IMR-90 (cell line): ENCODE data around the gene LAMC3.

Experiments used
- BHLHE40 ChIP-seq: fragments of 150-350 bp; IDR thresholded peaks from 2 replicates; pipeline ENCODE4 v1.6.1; 2016; ENCODE audit warnings: mild to moderate bottlenecking, low read depth, low read length
- CEBPB ChIP-seq: IDR thresholded peaks from 2 replicates; pipeline ENCODE4 v1.6.1; 2012; ENCODE audit warnings: low read depth, low read length, improper control_type of control experiment
- CTCF ChIP-seq: conservative IDR thresholded peaks from 2 replicates; pipeline ENCODE4 v1.5.1; 2012; ENCODE audit warnings: mild to moderate bottlenecking, low read depth, low read length, improper control_type of control experiment
- ELK1 ChIP-seq: fragments of 150-350 bp; IDR thresholded peaks from 2 replicates; pipeline ENCODE4 v1.6.1; 2016; ENCODE audit warnings: low read depth, mild to moderate bottlenecking, low read length, moderate library complexity, borderline replicate concordance
- MAFK ChIP-seq: IDR thresholded peaks from 2 replicates; pipeline ENCODE4 v1.6.1; 2012; ENCODE audit warnings: low read depth, low read length, improper control_type of control experiment
- MAZ ChIP-seq: IDR thresholded peaks from 2 replicates; pipeline ENCODE4 v1.6.1; 2012; ENCODE audit warnings: low read depth, mild to moderate bottlenecking, low read length, improper control_type of control experiment, moderate library complexity, borderline replicate concordance
- MXI1 ChIP-seq: IDR thresholded peaks from 2 replicates; pipeline ENCODE4 v1.6.1; 2012; ENCODE audit warnings: low read depth, mild to moderate bottlenecking, low read length, moderate library complexity, borderline replicate concordance
- POLR2A ChIP-seq: IDR thresholded peaks from 2 replicates; pipeline ENCODE4 v1.6.1; 2012; ENCODE audit warnings: mild to moderate bottlenecking, low read depth, low read length
- RAD21 ChIP-seq: IDR thresholded peaks from 2 replicates; pipeline ENCODE4 v1.6.1; 2012; ENCODE audit warnings: low read length, improper control_type of control experiment
- RFX5 ChIP-seq: IDR thresholded peaks from 2 replicates; pipeline ENCODE4 v1.8.0; 2012; ENCODE audit warnings: low read depth, mild to moderate bottlenecking, low read length, moderate library complexity
- SMC3 ChIP-seq: fragments of 150-350 bp; IDR thresholded peaks from 2 replicates; pipeline ENCODE4 v1.6.1; 2016; ENCODE audit warnings: low read depth, mild to moderate bottlenecking, antibody characterized with exemption, low read length, moderate library complexity

GRCh38 chr9:130992682-130993032 lies 16.3 kb upstream of the LAMC3 start:
- TF ChIP-seq POLR2A (no peak), CTCF (no peak), MAZ (no peak), CEBPB (no peak), MXI1 (no peak), SMC3 (no peak), RFX5 (no peak), ELK1 (no peak), BHLHE40 (no peak), MAFK (no peak), RAD21 (no peak)
